ENCODE measurements around the gene SPI1. TPM values are rescaled to one million over a fixed set of nuclear protein-coding genes. Genes with fewer than 3 reads are reported as not detected.

The SPI1 gene
- total RNA-seq, 1 experiment from 2014 or later = not detected

DNA sequence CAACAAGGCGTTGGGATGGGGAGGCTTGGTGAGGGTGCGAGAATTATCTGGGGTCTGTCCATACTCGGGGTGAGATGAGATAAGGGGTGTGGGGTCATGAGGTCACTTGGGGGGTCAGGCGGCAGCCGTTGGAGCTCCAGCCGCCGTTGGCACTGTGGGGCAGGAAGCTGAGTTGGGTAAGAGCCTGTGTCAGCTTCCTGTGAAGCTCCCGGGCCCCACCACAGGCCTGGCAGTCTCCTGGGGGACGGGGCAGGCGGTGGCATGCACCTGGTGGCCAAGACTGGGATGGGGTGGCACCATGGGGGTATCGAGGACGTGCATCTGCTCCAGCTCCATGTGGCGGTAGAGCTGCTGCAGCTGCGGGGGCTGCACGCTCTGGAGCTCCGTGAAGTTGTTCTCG is 18.8 kb downstream of the SPI1 start:
- Mint-ChIP-seq H3K9me3 (ENCODE audit: unreplicated experiment) (no peaks in the 10 kb centered on the region), H3K4me1 (ENCODE audit: low read depth, unreplicated experiment) (no peaks in the 10 kb centered on the region), H3K27me3 (ENCODE audit: insufficient read depth, unreplicated experiment) (peaks cover 3% of the 10 kb centered on the region), H3K27ac (ENCODE audit: unreplicated experiment) (no peak overlapping the region), H3K36me3 (ENCODE audit: insufficient read depth, unreplicated experiment) (no peaks in the 10 kb centered on the region), H3K4me3 (ENCODE audit: unreplicated experiment) (no peak overlapping the region)
- H3K27me3 ChIP-seq (replicated peaks; ENCODE audit: control insufficient read depth, insufficient read depth, low read length) = no peaks in the 10 kb centered on the region
- BruUV-seq (replicated peaks) = no TSS peak
- H3K36me3 ChIP-seq (ENCODE audit: control insufficient read depth, insufficient read depth, low read length) = no peaks in the 10 kb centered on the region
- POLR2A ChIA-PET = no interaction called here
- intact Hi-C loops (cut with micrococcal nuclease; ENCODE audit: unreplicated experiment) = no loop called here
- DNase-seq = no peak
- H3K4me1 ChIP-seq = peaks cover 4% of the 10 kb centered on the region; the same call in 1 of the 2 replicates
- TF ChIP-seq, protein P1, sequence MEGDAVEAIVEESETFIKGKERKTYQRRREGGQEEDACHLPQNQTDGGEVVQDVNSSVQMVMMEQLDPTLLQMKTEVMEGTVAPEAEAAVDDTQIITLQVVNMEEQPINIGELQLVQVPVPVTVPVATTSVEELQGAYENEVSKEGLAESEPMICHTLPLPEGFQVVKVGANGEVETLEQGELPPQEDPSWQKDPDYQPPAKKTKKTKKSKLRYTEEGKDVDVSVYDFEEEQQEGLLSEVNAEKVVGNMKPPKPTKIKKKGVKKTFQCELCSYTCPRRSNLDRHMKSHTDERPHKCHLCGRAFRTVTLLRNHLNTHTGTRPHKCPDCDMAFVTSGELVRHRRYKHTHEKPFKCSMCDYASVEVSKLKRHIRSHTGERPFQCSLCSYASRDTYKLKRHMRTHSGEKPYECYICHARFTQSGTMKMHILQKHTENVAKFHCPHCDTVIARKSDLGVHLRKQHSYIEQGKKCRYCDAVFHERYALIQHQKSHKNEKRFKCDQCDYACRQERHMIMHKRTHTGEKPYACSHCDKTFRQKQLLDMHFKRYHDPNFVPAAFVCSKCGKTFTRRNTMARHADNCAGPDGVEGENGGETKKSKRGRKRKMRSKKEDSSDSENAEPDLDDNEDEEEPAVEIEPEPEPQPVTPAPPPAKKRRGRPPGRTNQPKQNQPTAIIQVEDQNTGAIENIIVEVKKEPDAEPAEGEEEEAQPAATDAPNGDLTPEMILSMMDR (IDR thresholded peaks at IDR 0.05; ENCODE audit: insufficient read depth in 1 of 2, low read depth in 1 of 2, low read length in 1 of 2, severe bottlenecking in 1 of 2, unreplicated experiment in 1 of 2) = no peak
- peaks cover 10% of the 10 kb centered on the region; the same call in 1 of the 2 replicates for H3K9me3 ChIP-seq
- CTCF ChIA-PET = no interaction called here
- H3K4me3 ChIP-seq (ENCODE audit: low read depth, low read length) = no peak overlapping the region

DNA sequence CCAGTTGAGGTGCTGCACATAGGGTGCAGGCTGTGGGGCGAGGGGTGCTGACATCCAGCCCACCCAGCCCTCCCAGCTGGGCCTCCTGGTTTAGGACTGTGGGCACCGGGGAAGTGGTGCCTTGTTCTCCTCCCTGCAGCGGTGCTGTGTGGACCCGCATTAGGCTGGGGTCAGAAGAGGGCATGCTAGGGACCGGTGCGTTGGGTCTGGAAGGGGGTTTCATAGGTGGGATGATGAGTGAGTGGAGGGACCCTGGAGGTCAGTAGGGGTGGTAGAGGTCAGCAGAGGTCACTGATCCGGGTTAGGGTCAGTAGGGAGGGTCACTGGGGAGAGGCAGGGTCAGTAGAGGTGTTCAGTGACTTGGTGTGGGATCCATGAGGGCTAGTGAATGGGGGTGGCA is 19.2 kb downstream of the SPI1 start:
- intact Hi-C loops (cut with micrococcal nuclease; ENCODE audit: unreplicated experiment) = no loop called here
- Mint-ChIP-seq H3K4me3 (ENCODE audit: unreplicated experiment) (no peak overlapping the region), H3K27me3 (ENCODE audit: insufficient read depth, unreplicated experiment) (no peaks in the 10 kb centered on the region), H3K27ac (ENCODE audit: unreplicated experiment) (no peak overlapping the region), H3K4me1 (ENCODE audit: low read depth, unreplicated experiment) (no peaks in the 10 kb centered on the region), H3K9me3 (ENCODE audit: unreplicated experiment) (no peaks in the 10 kb centered on the region), H3K36me3 (ENCODE audit: insufficient read depth, unreplicated experiment) (no peaks in the 10 kb centered on the region)
- CTCF ChIA-PET = no interaction called here
- H3K9me3 ChIP-seq = peaks cover 10% of the 10 kb centered on the region; the same call in 1 of the 2 replicates
- no peak for DNase-seq
- H3K4me3 ChIP-seq (ENCODE audit: low read depth, low read length) = no peak overlapping the region
- POLR2A ChIA-PET = no interaction called here
- no peaks in the 10 kb centered on the region for H3K27me3 ChIP-seq (replicated peaks; ENCODE audit: control insufficient read depth, insufficient read depth, low read length)
- TF ChIP-seq, protein P1 (IDR thresholded peaks at IDR 0.05; ENCODE audit: insufficient read depth in 1 of 2, low read depth in 1 of 2, low read length in 1 of 2, severe bottlenecking in 1 of 2, unreplicated experiment in 1 of 2) = no peak
- H3K4me1 ChIP-seq = peaks cover 4% of the 10 kb centered on the region; the same call in 1 of the 2 replicates
- no peaks in the 10 kb centered on the region for H3K36me3 ChIP-seq (ENCODE audit: control insufficient read depth, insufficient read depth, low read length)
- BruUV-seq (replicated peaks) = no TSS peak

DNA sequence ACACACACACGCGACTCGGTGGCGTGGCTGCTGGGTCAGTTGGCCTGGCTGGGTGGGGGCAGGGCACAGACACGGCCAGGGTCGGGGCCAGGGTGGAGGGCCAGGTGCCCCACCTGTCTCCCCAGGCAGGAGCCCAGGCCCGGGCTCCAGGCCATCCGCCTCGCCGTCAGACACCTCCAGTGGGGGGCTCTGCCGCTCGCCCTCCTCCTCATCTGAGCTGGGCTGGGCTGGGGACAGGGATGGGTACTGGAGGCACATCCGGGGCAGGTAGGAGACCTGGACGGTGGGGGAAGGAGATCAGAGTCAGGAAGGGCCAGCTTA is 19.7 kb downstream of the SPI1 start:
- CTCF ChIA-PET = no interaction called here
- Histone ChIP-seq H3K36me3 (ENCODE audit: control insufficient read depth, insufficient read depth, low read length) (no peaks in the 10 kb centered on the region), H3K27me3 (replicated peaks; ENCODE audit: control insufficient read depth, insufficient read depth, low read length) (no peaks in the 10 kb centered on the region), H3K4me3 (ENCODE audit: low read depth, low read length) (no peak overlapping the region), H3K9me3 (peaks cover 10% of the 10 kb centered on the region; the same call in 1 of the 2 replicates), H3K4me1 (peaks cover 4% of the 10 kb centered on the region; the same call in 1 of the 2 replicates)
- no peaks in the 10 kb centered on the region for H3K36me3 Mint-ChIP-seq (ENCODE audit: insufficient read depth, unreplicated experiment)
- no peaks in the 10 kb centered on the region for H3K4me1 Mint-ChIP-seq (ENCODE audit: low read depth, unreplicated experiment)
- H3K27ac Mint-ChIP-seq (ENCODE audit: unreplicated experiment) = no peak overlapping the region
- intact Hi-C loops (cut with micrococcal nuclease; ENCODE audit: unreplicated experiment) = no loop called here
- no peak overlapping the region for H3K4me3 Mint-ChIP-seq (ENCODE audit: unreplicated experiment)
- no peaks in the 10 kb centered on the region for H3K27me3 Mint-ChIP-seq (ENCODE audit: insufficient read depth, unreplicated experiment)
- H3K9me3 Mint-ChIP-seq (ENCODE audit: unreplicated experiment) = no peaks in the 10 kb centered on the region
- TF ChIP-seq, protein P1 (IDR thresholded peaks at IDR 0.05; ENCODE audit: insufficient read depth in 1 of 2, low read depth in 1 of 2, low read length in 1 of 2, severe bottlenecking in 1 of 2, unreplicated experiment in 1 of 2) = no peak
- POLR2A ChIA-PET = no interaction called here
- BruUV-seq (replicated peaks) = no TSS peak
- DNase-seq = no peak

Data from Caco-2 (cell line).